B cell (primary cell): ENCODE results near the gene PWWP2B. TPM values are rescaled to one million over a fixed set of nuclear protein-coding genes. Genes with fewer than 3 reads are reported as not detected.

Experiments
- ATAC-seq: fragments of 200-7000 bp; cut with Tn5 transposase; one replicate; pipeline ENCODE4 v1.10.0; 2021; ENCODE audit warnings: low read depth, mild to moderate bottlenecking, moderate number of reproducible peaks, moderate library complexity
- CTCF ChIA-PET: fragments of 350-600 bp; sonication (Branson Sonifier 250); formaldehyde crosslinking; loops from one replicate; lab custom pipeline; 2021; ENCODE audit warnings: antibody characterized with exemption, inconsistent platforms; lab: Charles Lee
- POLR2A ChIA-PET: fragments of 350-600 bp; sonication (Branson Sonifier 250); formaldehyde crosslinking; loops from one replicate; lab custom pipeline; 2021; ENCODE audit warnings: antibody characterized with exemption; lab: Charles Lee
- DNase-seq: peaks from one replicate; pipeline ENCODE4 v3.0.0; 2013
- H2AFZ ChIP-seq: 2 replicates; pipeline ENCODE4 v1.6.1; 2012; ENCODE audit warnings: mild to moderate bottlenecking, low read depth, low read length; ENCODE audit not compliant: insufficient read depth, poor library complexity, severe bottlenecking
- H3K27ac ChIP-seq, 2 donors: 1 replicate in 1 of 2; 2 replicates in 1 of 2; pipeline ENCODE4 v1.5.1; 2012 to 2013; ENCODE audit warnings: low read length in 2 of 2, mild to moderate bottlenecking in 2 of 2, moderate library complexity in 1 of 2
- H3K27me3 ChIP-seq, 4 experiments: fragments of 200-600 bp in 1 of 4; sonication (generic) in 1 of 4; replicated peaks in 1 of 4; 1 replicate in 2 of 4; 2 replicates in 2 of 4; pipeline versions ENCODE4 v1.6.1 to v1.7.0; 2013 to 2016; ENCODE audit warnings: low read length in 3 of 4, mild to moderate bottlenecking in 2 of 4, mixed read lengths in 1 of 4, moderate library complexity in 1 of 4; ENCODE audit not compliant: insufficient read depth in 4 of 4, control insufficient read depth in 3 of 4; ENCODE audit errors: control extremely low read depth in 1 of 4
- H3K36me3 ChIP-seq, 2 experiments: replicated peaks in 1 of 2; 1 replicate in 1 of 2; 2 replicates in 1 of 2; pipeline versions ENCODE4 v1.6.1 to v1.7.1; 2013; ENCODE audit warnings: low read length in 1 of 2; ENCODE audit not compliant: insufficient read depth in 2 of 2, control insufficient read depth in 1 of 2; ENCODE audit errors: control extremely low read depth in 1 of 2, extremely low read depth in 1 of 2
- H3K4me1 ChIP-seq, 2 donors: fragments of 200-600 bp in 1 of 2; sonication (generic) in 1 of 2; 1 replicate in 1 of 2; 2 replicates in 1 of 2; pipeline versions ENCODE4 v1.5.1 to v1.6.1; 2013 to 2017; ENCODE audit warnings: low read length in 2 of 2; ENCODE audit not compliant: control insufficient read depth in 2 of 2, insufficient read depth in 2 of 2
- H3K4me2 ChIP-seq: replicated peaks from 2 replicates; pipeline ENCODE3; 2012; ENCODE audit warnings: mild to moderate bottlenecking, low read depth, low read length; ENCODE audit not compliant: poor library complexity, severe bottlenecking
- H3K4me3 ChIP-seq, 5 experiments: fragments of 200-600 bp in 1 of 5; sonication (generic) in 1 of 5; 1 replicate in 3 of 5; 2 replicates in 2 of 5; pipeline versions ENCODE4 v1.5.1 to v1.7.0; 2011 to 2016; ENCODE audit warnings: low read length in 4 of 5, mild to moderate bottlenecking in 4 of 5, low read depth in 2 of 5, control low read depth in 1 of 5, moderate library complexity in 1 of 5; ENCODE audit not compliant: insufficient read depth in 1 of 5; ENCODE audit errors: control extremely low read depth in 1 of 5, extremely low read depth in 1 of 5
- H3K79me2 ChIP-seq: fragments of 200-600 bp; sonication (generic); one replicate; pipeline ENCODE4 v1.6.0; 2016; ENCODE audit warnings: low read length; ENCODE audit not compliant: control insufficient read depth, insufficient read depth
- H3K9ac ChIP-seq: fragments of 200-600 bp; sonication (generic); 2 replicates; pipeline ENCODE4 v1.6.1; 2017; ENCODE audit warnings: mild to moderate bottlenecking, low read length, moderate library complexity
- H3K9me3 ChIP-seq, 3 donors: one replicate each; pipeline versions ENCODE4 v1.6.1 to v1.7.1; 2013; ENCODE audit warnings: low read length in 2 of 3; ENCODE audit not compliant: control insufficient read depth in 2 of 3, insufficient read depth in 1 of 3; ENCODE audit errors: control extremely low read depth in 1 of 3
- H4K20me1 ChIP-seq: 2 replicates; pipeline ENCODE4 v1.6.0; 2012; ENCODE audit warnings: mild to moderate bottlenecking, low read length; ENCODE audit not compliant: insufficient read depth, control insufficient read depth, poor library complexity, severe bottlenecking
- H3K27ac Mint-ChIP-seq: one replicate; pipeline ENCODE4 v1.8.0; 2021; ENCODE audit warnings: mixed read lengths
- H3K27me3 Mint-ChIP-seq: one replicate; pipeline ENCODE4 v1.8.0; 2021; ENCODE audit warnings: mixed read lengths
- H3K4me1 Mint-ChIP-seq: one replicate; pipeline ENCODE4 v1.8.0; 2021; ENCODE audit warnings: mixed read lengths
- H3K4me3 Mint-ChIP-seq: one replicate; pipeline ENCODE4 v1.8.0; 2021; ENCODE audit warnings: mixed read lengths
- H3K9me3 Mint-ChIP-seq: one replicate; pipeline ENCODE4 v1.8.0; 2022; ENCODE audit warnings: mixed read lengths; ENCODE audit not compliant: insufficient read depth
- EZH2 ChIP-seq: IDR thresholded peaks from 2 replicates; pipeline ENCODE4 v1.6.1; 2012; ENCODE audit warnings: borderline replicate concordance, low read depth, mild to moderate bottlenecking, moderate library complexity, low read length; ENCODE audit not compliant: insufficient read depth, poor library complexity, severe bottlenecking
- WGBS: methylation state at CpG from one replicate; pipeline ENCODE4 v1.1.5; 2013; ENCODE audit warnings: missing lambda C conversion rate; ENCODE audit not compliant: insufficient coverage; 5-methylcytosine and 5-hydroxymethylcytosine counted together
- intact Hi-C: fragments of 100-400 bp; cut with micrococcal nuclease; formaldehyde crosslinking; loops from one replicate; pipeline ENCODE4 v1.10.0; 2022
- polyA plus RNA-seq: library from polyadenylated mRNA; depleted of rRNA; stranded (reverse); fragments of >200 nt; gene quantifications from 2 replicates; pipeline ENCODE4 v1.2.3, GENCODE V29; 2012
- total RNA-seq, 2 donors: library from RNA; stranded (reverse); fragments of 120-200 nt in 1 of 2; gene quantifications; 1 replicate in 1 of 2; 2 replicates in 1 of 2; pipeline versions ENCODE4 v1.2.3 to v1.2.4, GENCODE V29; 2013 to 2022
- TF ChIP-seq, protein P1 (sequence below): fragments of 200-600 bp; IDR thresholded peaks from one replicate; pipeline ENCODE4 v1.8.0; 2022; ENCODE audit warnings: antibody characterized with exemption, mild to moderate bottlenecking

PWWP2B gene
- total and polyA plus RNA-seq, 2 donors (not counting 1 experiment from before 2014, with no cell fraction given) = 13.6 to 34.4 TPM

DNA sequence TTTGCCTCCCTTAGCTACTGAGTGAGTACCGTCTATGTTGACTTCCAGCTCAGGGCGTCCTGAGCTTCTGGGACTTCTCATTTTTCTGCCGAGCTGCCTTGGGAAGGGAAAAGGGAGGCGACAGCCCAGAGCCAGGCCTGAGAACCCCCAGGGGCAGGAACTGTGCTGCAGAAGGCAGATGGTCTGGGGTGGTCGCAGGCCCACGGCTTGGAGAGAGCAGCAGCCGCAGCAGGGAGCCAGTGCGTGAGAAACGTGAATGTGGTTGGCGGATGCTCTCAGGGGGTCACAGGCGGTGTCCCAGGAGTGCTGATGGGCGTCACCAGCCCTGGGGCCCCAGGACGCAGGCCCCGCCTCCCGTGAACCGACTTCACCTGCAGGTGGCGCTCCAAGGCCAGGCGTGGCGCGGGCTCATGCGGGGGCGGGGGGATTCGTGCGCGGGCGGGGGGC, 9.2 kb upstream of the PWWP2B start:
- Histone ChIP-seq H3K27me3 (no peaks in the 10 kb centered on the region), H3K4me3 (peak overlapping the region in 4 of 5 experiments; percentile 16 to 47 (median 28)), H2AFZ (peak overlapping the region; percentile 62), H3K9me3 (no peaks in the 10 kb centered on the region), H3K9ac (peak overlapping the region; percentile 41), H3K27ac (peak overlapping the region; percentile 66 to 72), H3K4me2 (peak overlapping the region; percentile 85), H3K4me1 (peaks cover 6 to 21% of the 10 kb centered on the region in 2 donors), H4K20me1 (no peaks in the 10 kb centered on the region), H3K36me3 (no peaks in the 10 kb centered on the region), H3K79me2 (peaks cover 8% of the 10 kb centered on the region)
- WGBS = 1% methylated on average over 16 of the region's 26 CpGs
- Mint-ChIP-seq H3K9me3 (peaks cover 6% of the 10 kb centered on the region), H3K27me3 (no peaks in the 10 kb centered on the region), H3K27ac (peak overlapping the region; percentile 91), H3K4me1 (peaks cover 9% of the 10 kb centered on the region), H3K4me3 (peak overlapping the region; percentile 85)
- intact Hi-C loops = loop anchor here (1.0 kb wide), 4 partner anchors 9 to 150 kb away; partner anchors contain the start of gene INPP5A
- CTCF ChIA-PET = interaction anchor here (1.0 kb wide), 5 partner anchors 55 to 66 kb away, joined by 3 to 11 read pairs (median 5); no protein-coding TSS in a partner anchor
- TF ChIP-seq, protein P1, sequence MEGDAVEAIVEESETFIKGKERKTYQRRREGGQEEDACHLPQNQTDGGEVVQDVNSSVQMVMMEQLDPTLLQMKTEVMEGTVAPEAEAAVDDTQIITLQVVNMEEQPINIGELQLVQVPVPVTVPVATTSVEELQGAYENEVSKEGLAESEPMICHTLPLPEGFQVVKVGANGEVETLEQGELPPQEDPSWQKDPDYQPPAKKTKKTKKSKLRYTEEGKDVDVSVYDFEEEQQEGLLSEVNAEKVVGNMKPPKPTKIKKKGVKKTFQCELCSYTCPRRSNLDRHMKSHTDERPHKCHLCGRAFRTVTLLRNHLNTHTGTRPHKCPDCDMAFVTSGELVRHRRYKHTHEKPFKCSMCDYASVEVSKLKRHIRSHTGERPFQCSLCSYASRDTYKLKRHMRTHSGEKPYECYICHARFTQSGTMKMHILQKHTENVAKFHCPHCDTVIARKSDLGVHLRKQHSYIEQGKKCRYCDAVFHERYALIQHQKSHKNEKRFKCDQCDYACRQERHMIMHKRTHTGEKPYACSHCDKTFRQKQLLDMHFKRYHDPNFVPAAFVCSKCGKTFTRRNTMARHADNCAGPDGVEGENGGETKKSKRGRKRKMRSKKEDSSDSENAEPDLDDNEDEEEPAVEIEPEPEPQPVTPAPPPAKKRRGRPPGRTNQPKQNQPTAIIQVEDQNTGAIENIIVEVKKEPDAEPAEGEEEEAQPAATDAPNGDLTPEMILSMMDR = peak; percentile 56
- TF ChIP-seq EZH2 = no peak
- POLR2A ChIA-PET = no interaction called here
- ATAC-seq (peak; percentile 95), DNase-seq (peak; percentile 89)

DNA sequence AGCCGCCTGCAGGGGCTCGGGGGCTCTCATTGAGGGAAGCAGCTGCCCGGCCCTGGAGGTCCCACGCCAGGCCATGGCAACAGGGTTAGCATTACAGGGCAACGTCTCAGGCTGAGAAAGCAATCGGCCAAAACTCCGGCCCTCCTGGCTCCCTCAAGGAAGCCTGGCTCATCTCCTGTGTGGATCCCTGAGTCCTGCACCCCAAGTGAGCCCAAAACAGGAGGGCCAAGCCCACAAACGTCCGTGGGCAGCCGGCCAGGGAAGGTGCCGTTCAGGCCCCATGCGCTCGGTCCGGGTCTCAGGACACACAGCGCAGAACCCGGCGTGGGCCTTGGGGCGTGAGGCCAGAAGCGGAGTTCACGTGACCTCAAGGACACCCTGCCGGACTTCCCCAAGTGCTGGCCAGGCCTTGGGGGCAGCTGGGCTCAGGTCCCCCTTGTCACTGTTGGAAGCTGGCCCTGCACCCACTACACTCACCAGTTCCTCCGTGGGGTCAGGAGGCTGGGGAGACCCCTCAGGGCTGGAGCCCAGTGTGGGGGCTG, 8.0 kb upstream of the PWWP2B start:
- no peak overlapping the region for H3K4me2 ChIP-seq
- peaks cover 8% of the 10 kb centered on the region for H3K79me2 ChIP-seq
- Mint-ChIP-seq H3K27me3 (no peaks in the 10 kb centered on the region), H3K4me3 (no peak overlapping the region), H3K27ac (no peak overlapping the region), H3K4me1 (peaks cover 16% of the 10 kb centered on the region), H3K9me3 (peaks cover 6% of the 10 kb centered on the region)
- CTCF ChIA-PET = interaction anchor here (0.6 to 1.9 kb wide), 4 partner anchors 42 to 63 kb away, joined by 3 to 11 read pairs (median 6); no protein-coding TSS in a partner anchor
- no peaks in the 10 kb centered on the region for H3K9me3 ChIP-seq
- no peak for DNase-seq
- no peak for TF ChIP-seq EZH2
- TF ChIP-seq, protein P1 = no peak
- intact Hi-C loops = loop anchor here (1.0 kb wide), 4 partner anchors 7 to 148 kb away; partner anchors contain the start of gene INPP5A
- peaks cover 13 to 29% of the 10 kb centered on the region in 2 donors for H3K4me1 ChIP-seq
- no peaks in the 10 kb centered on the region for H3K36me3 ChIP-seq
- H4K20me1 ChIP-seq = no peaks in the 10 kb centered on the region
- H3K4me3 ChIP-seq = no peak overlapping the region
- no peak for ATAC-seq
- no peak overlapping the region for H3K27ac ChIP-seq
- POLR2A ChIA-PET = interaction anchor here (0.6 to 0.9 kb wide), 2 partner anchors 33 to 63 kb away, joined by 3 to 5 read pairs; no protein-coding TSS in a partner anchor
- WGBS = 73% methylated on average over 22 of the region's 22 CpGs
- no peak overlapping the region for H3K9ac ChIP-seq
- no peak overlapping the region for H2AFZ ChIP-seq
- H3K27me3 ChIP-seq = no peaks in the 10 kb centered on the region
